ENCODE results near the gene TUBB2B. TPM values are rescaled to one million over a fixed set of nuclear protein-coding genes. Genes with fewer than 3 reads are reported as not detected.

TUBB2B gene
- total RNA-seq, 2 donors from 2014 or later = 253 to 304 TPM

DNA sequence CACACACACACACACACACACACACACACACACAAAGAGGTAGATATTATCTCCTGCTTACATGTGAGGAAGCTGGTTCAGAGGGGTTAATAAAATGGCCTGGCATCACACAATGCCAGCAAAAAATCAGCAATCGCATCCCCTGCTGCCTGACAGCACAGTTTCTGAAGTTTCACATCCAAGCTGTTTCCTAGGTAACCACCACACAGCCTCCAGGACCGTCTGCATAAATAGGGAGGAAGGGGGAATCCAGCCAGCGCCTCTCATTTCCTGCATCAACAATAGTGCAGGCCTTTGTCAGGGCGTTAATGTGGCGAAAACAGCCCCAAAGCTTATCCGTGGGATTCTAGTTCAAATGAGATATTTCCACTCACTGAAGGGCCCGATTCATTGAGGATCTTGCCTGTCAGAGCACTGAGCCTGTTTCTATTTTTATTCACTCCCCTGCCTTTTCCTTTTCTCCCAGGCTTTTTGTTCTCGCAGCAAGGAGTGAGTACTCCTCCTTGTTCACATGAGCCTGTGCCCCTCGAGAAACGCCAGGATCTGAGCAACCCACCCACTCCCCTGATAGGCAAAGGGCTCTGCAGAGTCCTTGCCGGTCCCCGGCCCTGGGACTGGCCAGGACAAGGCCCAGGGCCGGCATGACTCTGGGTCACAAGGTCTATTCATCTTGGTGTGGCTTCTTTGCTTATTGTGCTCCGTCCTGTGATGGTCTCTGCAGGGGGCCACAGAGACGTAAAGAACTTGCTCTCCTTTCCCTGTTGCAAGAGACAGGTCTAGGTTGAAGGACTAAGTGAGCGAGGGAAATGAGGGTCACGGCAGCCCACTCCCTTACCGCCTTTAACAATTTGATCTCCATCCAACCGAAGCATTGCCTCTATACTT, 32.7 kb downstream of the TUBB2B start:
- Mint-ChIP-seq H3K4me1 (peaks cover 8% of the 10 kb centered on the region), H3K27me3 (ENCODE audit: insufficient read depth) (no peaks in the 10 kb centered on the region), H3K9me3 (peaks cover 16% of the 10 kb centered on the region), H3K27ac (no peak overlapping the region), H3K36me3 (ENCODE audit: low read depth) (peaks cover 2% of the 10 kb centered on the region), H3K4me3 (no peak overlapping the region)
- Histone ChIP-seq H3K36me3 (ENCODE audit: control insufficient read depth, insufficient read depth, low read length) (no peaks in the 10 kb centered on the region), H3K27ac (ENCODE audit: low read depth, low read length) (peak overlapping the region; percentile 99), H3K4me3 (ENCODE audit: low read length) (peak overlapping the region; percentile 65), H3K27me3 (ENCODE audit: control insufficient read depth, insufficient read depth, low read length, poor library complexity, severe bottlenecking) (no peaks in the 10 kb centered on the region), H3K9me3 (ENCODE audit: control insufficient read depth, low read length) (peaks cover 10% of the 10 kb centered on the region), H3K4me1 (ENCODE audit: control insufficient read depth, insufficient read depth, low read length) (peaks cover 4% of the 10 kb centered on the region), H3K9ac (ENCODE audit: extremely low read depth, low read length, poor library complexity, severe bottlenecking) (no peak overlapping the region)
- peak; percentile 84 for DNase-seq
- 40 to 49% methylated on average over 13 to 19 of the region's 19 CpGs for WGBS, 2 experiments (ENCODE audit: insufficient coverage in 1 of 2, insufficient read length in 1 of 2)
- TF ChIP-seq, protein P1, sequence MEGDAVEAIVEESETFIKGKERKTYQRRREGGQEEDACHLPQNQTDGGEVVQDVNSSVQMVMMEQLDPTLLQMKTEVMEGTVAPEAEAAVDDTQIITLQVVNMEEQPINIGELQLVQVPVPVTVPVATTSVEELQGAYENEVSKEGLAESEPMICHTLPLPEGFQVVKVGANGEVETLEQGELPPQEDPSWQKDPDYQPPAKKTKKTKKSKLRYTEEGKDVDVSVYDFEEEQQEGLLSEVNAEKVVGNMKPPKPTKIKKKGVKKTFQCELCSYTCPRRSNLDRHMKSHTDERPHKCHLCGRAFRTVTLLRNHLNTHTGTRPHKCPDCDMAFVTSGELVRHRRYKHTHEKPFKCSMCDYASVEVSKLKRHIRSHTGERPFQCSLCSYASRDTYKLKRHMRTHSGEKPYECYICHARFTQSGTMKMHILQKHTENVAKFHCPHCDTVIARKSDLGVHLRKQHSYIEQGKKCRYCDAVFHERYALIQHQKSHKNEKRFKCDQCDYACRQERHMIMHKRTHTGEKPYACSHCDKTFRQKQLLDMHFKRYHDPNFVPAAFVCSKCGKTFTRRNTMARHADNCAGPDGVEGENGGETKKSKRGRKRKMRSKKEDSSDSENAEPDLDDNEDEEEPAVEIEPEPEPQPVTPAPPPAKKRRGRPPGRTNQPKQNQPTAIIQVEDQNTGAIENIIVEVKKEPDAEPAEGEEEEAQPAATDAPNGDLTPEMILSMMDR (conservative IDR thresholded peaks at IDR 0.05) = no peak

DNA sequence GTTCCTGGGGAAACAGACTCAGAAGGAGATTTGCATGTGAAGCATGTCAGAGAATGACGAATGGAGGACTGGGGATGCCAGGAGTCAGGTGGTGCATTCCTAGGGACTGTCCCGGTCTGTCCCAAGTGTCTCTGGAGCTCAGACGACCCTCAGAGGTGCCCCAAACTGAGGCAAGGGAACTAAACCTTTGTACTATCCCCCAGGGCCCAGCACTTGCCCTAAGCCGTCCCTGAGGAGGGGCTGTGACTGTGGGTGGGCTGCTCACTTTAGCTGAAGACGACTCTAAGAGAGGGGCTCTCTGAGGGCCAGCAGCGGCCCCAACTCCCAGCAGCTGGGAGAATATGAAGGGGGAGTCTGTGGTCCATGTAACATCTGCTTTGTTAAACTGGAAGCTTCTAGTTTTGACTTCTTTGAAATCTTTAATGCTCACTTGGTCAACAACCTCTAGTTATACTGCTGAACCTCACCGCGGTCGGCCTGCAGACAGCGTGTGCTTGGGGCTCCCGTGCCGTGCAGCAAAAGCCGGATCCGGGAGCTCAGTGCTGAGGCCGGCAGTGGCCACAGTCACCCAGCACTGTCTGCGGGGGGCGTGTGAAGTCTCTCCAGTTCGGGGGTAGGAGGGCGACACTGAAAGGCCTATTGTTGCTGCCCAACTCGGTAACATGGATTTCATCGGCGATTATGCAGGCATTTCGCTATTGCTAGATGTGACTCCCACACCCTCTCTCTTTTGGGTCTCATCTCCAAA, 34.2 kb downstream of the TUBB2B start:
- TF ChIP-seq, protein P1 (conservative IDR thresholded peaks at IDR 0.05) = no peak

DNA sequence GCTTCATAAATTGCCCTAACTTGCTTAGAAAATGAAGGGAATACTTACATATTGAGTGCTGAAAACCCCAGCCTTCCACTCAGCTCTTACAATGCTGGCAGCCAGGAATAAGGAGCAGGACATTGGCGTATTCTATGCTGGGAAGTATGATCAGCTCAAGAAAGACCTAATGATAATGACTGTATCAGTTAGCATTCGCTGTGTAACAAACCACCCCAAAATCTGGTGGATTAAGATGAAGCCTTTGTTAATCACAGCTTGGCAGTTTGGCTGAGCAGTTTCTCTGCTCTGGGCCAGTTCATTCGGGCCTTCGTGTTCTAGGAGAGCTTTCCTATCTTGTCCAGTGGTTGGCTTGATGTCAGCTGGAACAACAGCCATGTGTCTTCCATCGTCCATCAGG, 36.7 kb downstream of the TUBB2B start:
- Histone ChIP-seq H3K27me3 (ENCODE audit: control insufficient read depth, insufficient read depth, low read length, poor library complexity, severe bottlenecking) (no peaks in the 10 kb centered on the region), H3K36me3 (ENCODE audit: control insufficient read depth, insufficient read depth, low read length) (no peaks in the 10 kb centered on the region), H3K27ac (ENCODE audit: low read depth, low read length) (no peak overlapping the region), H3K4me3 (ENCODE audit: low read length) (no peak overlapping the region), H3K4me1 (ENCODE audit: control insufficient read depth, insufficient read depth, low read length) (peaks cover 4% of the 10 kb centered on the region), H3K9me3 (ENCODE audit: control insufficient read depth, low read length) (peaks cover 10% of the 10 kb centered on the region), H3K9ac (ENCODE audit: extremely low read depth, low read length, poor library complexity, severe bottlenecking) (no peak overlapping the region)
- DNase-seq = no peak
- Mint-ChIP-seq H3K27me3 (ENCODE audit: insufficient read depth) (no peaks in the 10 kb centered on the region), H3K36me3 (ENCODE audit: low read depth) (peaks cover 2% of the 10 kb centered on the region), H3K27ac (no peak overlapping the region), H3K4me3 (no peak overlapping the region), H3K9me3 (peaks cover 13% of the 10 kb centered on the region), H3K4me1 (peaks cover 8% of the 10 kb centered on the region)
- TF ChIP-seq, protein P1 (conservative IDR thresholded peaks at IDR 0.05) = no peak
- 91 to 95% methylated on average over 5 of the region's 5 CpGs for WGBS, 2 experiments (ENCODE audit: insufficient coverage in 1 of 2, insufficient read length in 1 of 2)

More for the DNA sequence above, 34.2 kb downstream of the TUBB2B start:
- H3K4me3 Mint-ChIP-seq = no peak overlapping the region
- DNase-seq = peak; percentile 65
- peaks cover 4% of the 10 kb centered on the region for H3K4me1 ChIP-seq (ENCODE audit: control insufficient read depth, insufficient read depth, low read length)
- H3K4me3 ChIP-seq (ENCODE audit: low read length) = no peak overlapping the region
- no peaks in the 10 kb centered on the region for H3K27me3 ChIP-seq (ENCODE audit: control insufficient read depth, insufficient read depth, low read length, poor library complexity, severe bottlenecking)
- H3K36me3 ChIP-seq (ENCODE audit: control insufficient read depth, insufficient read depth, low read length) = no peaks in the 10 kb centered on the region
- H3K27me3 Mint-ChIP-seq (ENCODE audit: insufficient read depth) = no peaks in the 10 kb centered on the region
- peak overlapping the region; percentile 64 for H3K27ac Mint-ChIP-seq
- peaks cover 10% of the 10 kb centered on the region for H3K9me3 ChIP-seq (ENCODE audit: control insufficient read depth, low read length)
- peaks cover 10% of the 10 kb centered on the region for H3K9me3 Mint-ChIP-seq
- H3K9ac ChIP-seq (ENCODE audit: extremely low read depth, low read length, poor library complexity, severe bottlenecking) = no peak overlapping the region
- peaks cover 8% of the 10 kb centered on the region for H3K4me1 Mint-ChIP-seq
- peaks cover 2% of the 10 kb centered on the region for H3K36me3 Mint-ChIP-seq (ENCODE audit: low read depth)
- H3K27ac ChIP-seq (ENCODE audit: low read depth, low read length) = peak overlapping the region; percentile 99
- WGBS, 2 experiments (ENCODE audit: insufficient coverage in 1 of 2, insufficient read length in 1 of 2) = 57 to 77% methylated on average over 10 to 23 of the region's 23 CpGs
